ENCODE results near the gene NEIL3. TPM values are rescaled to one million over a fixed set of nuclear protein-coding genes. Genes with fewer than 3 reads are reported as not detected.

Gene NEIL3
- total and polyA plus RNA-seq, 10 of the 15 experiments (the other 5 are each of a cell fraction or from before 2014, with no cell fraction given) = 3.0 to 13.8 (median 8.9) TPM

DNA sequence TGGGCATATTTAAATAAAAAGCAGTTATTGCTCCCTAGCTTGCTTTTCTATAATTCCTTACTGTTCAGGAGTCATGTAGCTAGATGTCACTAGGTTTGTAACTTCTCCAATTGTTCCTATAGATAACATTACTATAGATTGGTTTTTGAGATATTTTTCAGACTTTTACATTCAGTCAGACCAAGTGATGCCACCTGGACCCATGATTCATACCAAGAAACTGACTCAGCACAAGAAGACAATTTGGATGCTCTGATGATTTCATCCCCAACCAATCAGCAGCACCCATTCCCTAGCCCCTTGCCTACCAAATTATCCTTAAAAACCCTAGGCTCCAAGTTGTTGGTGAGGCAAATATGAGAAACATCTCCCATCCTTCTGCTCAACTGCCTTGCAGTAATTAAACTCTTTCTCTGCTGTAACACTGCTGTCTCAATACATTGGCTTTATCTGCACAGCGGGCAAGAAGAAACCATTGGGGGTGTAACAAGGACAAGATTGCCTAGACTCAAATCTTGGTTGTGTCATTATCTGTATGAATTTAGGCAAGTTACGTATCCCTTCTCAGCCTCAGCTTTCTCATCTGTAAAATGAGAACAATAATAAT, 11.8 kb upstream of the NEIL3 start:
- Histone ChIP-seq H2AFZ (ENCODE audit: control insufficient read depth, low read depth, low read length) (no peak overlapping the region), H3K27ac (ENCODE audit: control insufficient read depth, insufficient read depth) (no peak overlapping the region), H3K79me2 (ENCODE audit: control insufficient read depth, insufficient read depth, low read length) (no peaks in the 10 kb centered on the region), H3K4me3 (no peak overlapping the region), H3K4me1 (ENCODE audit: control insufficient read depth, insufficient read depth, low read length) (no peaks in the 10 kb centered on the region), H3K9ac (ENCODE audit: control insufficient read depth, insufficient read depth, low read length) (no peak overlapping the region), H3K27me3 (replicated peaks in 1 of 2; ENCODE audit: control insufficient read depth in 2 of 2, insufficient read depth in 2 of 2, low read length in 1 of 2) (no peaks in the 10 kb centered on the region), H3K36me3 (ENCODE audit: control insufficient read depth in 2 of 2, insufficient read depth in 2 of 2, low read length in 1 of 2) (no peaks in the 10 kb centered on the region), H3K4me2 (ENCODE audit: control insufficient read depth, insufficient read depth) (no peak overlapping the region), H4K20me1 (ENCODE audit: control insufficient read depth, insufficient read depth) (no peaks in the 10 kb centered on the region), H3K9me3 (replicated peaks; ENCODE audit: control insufficient read depth, insufficient read depth, low read length) (peaks cover 2% of the 10 kb centered on the region; the same call in 1 of the 3 replicates)
- intact Hi-C loops (cut with micrococcal nuclease; ENCODE audit: unreplicated experiment) (no loop called here), in situ Hi-C loops (cut with MboI) (no loop called here)
- WGBS (ENCODE audit: insufficient coverage, insufficient replicate concordance, low lambda C conversion rate, missing lambda C conversion rate) = 86% methylated on average over 2 of the region's 2 CpGs
- ChIA-PET RAD21 (ENCODE audit: unreplicated experiment) (no interaction called here), CTCF (interaction anchor here (2.4 kb wide), 1 partner anchor 10 kb away, joined by 7 read pairs; no protein-coding TSS in a partner anchor), POLR2A (no interaction called here), SMC1A (ENCODE audit: uncharacterized antibody, unreplicated experiment) (no interaction called here)
- DNase-seq (ENCODE audit: low read depth, low spot score) (no peak), FAIRE-seq (no peak), ATAC-seq (no peak)
- BruUV-seq (replicated peaks) = no TSS peak
- TF ChIP-seq CBX5 (IDR thresholded peaks at IDR 0.05; ENCODE audit: low read depth) (peak; percentile 89; the same call in 1 of the 2 replicates), JUNB (IDR thresholded peaks at IDR 0.05) (peak; percentile 21; the same call in 1 of the 2 replicates), SMC3 (IDR thresholded peaks at IDR 0.05; ENCODE audit: borderline replicate concordance, low read length) (no peak)

DNA sequence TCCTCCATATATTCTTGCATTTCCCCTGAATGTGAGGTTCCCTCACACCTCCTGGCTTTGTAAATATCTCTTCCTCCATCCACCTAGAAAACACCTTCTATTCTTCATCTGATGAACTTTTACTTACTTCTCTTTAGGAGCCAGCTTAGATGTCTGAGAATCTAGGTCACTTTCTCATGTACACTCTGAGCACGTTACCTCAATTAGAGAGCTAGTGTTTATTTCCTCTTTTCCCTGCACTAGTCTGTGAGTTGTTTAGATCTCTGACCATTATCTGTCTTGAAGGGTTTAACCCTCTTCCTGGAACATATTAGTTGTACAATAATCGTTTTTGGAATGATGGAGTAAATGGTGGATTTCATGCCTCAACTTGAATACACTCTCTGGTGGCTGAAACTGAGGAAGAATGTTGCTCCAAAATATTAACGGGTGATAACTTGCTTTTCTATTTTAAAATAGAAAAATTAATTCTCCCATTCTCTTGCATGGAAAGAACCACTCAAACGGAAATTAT, 8.5 kb upstream of the NEIL3 start:
- no peaks in the 10 kb centered on the region for H3K4me1 ChIP-seq (ENCODE audit: control insufficient read depth, insufficient read depth, low read length)
- no TSS peak for BruUV-seq (replicated peaks)
- DNase-seq (ENCODE audit: low read depth, low spot score) = no peak
- intact Hi-C loops (cut with micrococcal nuclease; ENCODE audit: unreplicated experiment) = no loop called here
- no peaks in the 10 kb centered on the region for H3K27me3 ChIP-seq (replicated peaks in 1 of 2; ENCODE audit: control insufficient read depth in 2 of 2, insufficient read depth in 2 of 2, low read length in 1 of 2)
- H3K36me3 ChIP-seq (ENCODE audit: control insufficient read depth in 2 of 2, insufficient read depth in 2 of 2, low read length in 1 of 2) = no peaks in the 10 kb centered on the region
- no peak overlapping the region for H3K4me3 ChIP-seq
- no peak for FAIRE-seq
- ChIA-PET POLR2A (no interaction called here), CTCF (interaction anchor here (1.0 kb wide), 1 partner anchor 20 kb away, joined by 3 read pairs; no protein-coding TSS in a partner anchor), RAD21 (ENCODE audit: unreplicated experiment) (no interaction called here), SMC1A (ENCODE audit: uncharacterized antibody, unreplicated experiment) (interaction anchor here (0.7 kb wide), 2 partner anchors 11 to 13 kb away, joined by 3 read pairs; no protein-coding TSS in a partner anchor)
- no peak overlapping the region for H3K4me2 ChIP-seq (ENCODE audit: control insufficient read depth, insufficient read depth)
- no peak for TF ChIP-seq CBFB (IDR thresholded peaks at IDR 0.05; ENCODE audit: low read depth)
- no peak for TF ChIP-seq EGR1 (IDR thresholded peaks at IDR 0.05; ENCODE audit: borderline replicate concordance in 1 of 2, low read depth in 2 of 2, low read length in 2 of 2)
- no peak for TF ChIP-seq PAX5 (IDR thresholded peaks at IDR 0.05; ENCODE audit: borderline replicate concordance, low read depth, low read length)
- peak in 1 of 2 experiments; percentile 41; a peak in 1 of 4 replicates for TF ChIP-seq BHLHE40 (IDR thresholded peaks at IDR 0.05; ENCODE audit: borderline replicate concordance in 1 of 2, low read depth in 2 of 2, low read length in 1 of 2)
- 25% methylated on average over 4 of the region's 4 CpGs for WGBS (ENCODE audit: insufficient coverage, insufficient replicate concordance, low lambda C conversion rate, missing lambda C conversion rate)
- no peaks in the 10 kb centered on the region for H3K79me2 ChIP-seq (ENCODE audit: control insufficient read depth, insufficient read depth, low read length)
- no peak overlapping the region for H2AFZ ChIP-seq (ENCODE audit: control insufficient read depth, low read depth, low read length)
- peak; percentile 40; the same call in 1 of the 3 replicates for ATAC-seq
- no peak overlapping the region for H3K9ac ChIP-seq (ENCODE audit: control insufficient read depth, insufficient read depth, low read length)
- no peak overlapping the region for H3K27ac ChIP-seq (ENCODE audit: control insufficient read depth, insufficient read depth)
- no peaks in the 10 kb centered on the region for H4K20me1 ChIP-seq (ENCODE audit: control insufficient read depth, insufficient read depth)
- peaks cover 2% of the 10 kb centered on the region; the same call in 1 of the 3 replicates for H3K9me3 ChIP-seq (replicated peaks; ENCODE audit: control insufficient read depth, insufficient read depth, low read length)
- in situ Hi-C loops (cut with MboI) = no loop called here
